ENCODE data around the gene SIGLEC11. TPM values are rescaled to one million over a fixed set of nuclear protein-coding genes. Genes with fewer than 3 reads are reported as not detected.
A peak's percentile ranks its signal among the peaks of the same experiment; 100 is the strongest.

Gene SIGLEC11
- total and polyA plus RNA-seq, 2 of the 13 experiments (the other 11 are each of a cell fraction or from before 2014, with no cell fraction given), result not detected

DNA sequence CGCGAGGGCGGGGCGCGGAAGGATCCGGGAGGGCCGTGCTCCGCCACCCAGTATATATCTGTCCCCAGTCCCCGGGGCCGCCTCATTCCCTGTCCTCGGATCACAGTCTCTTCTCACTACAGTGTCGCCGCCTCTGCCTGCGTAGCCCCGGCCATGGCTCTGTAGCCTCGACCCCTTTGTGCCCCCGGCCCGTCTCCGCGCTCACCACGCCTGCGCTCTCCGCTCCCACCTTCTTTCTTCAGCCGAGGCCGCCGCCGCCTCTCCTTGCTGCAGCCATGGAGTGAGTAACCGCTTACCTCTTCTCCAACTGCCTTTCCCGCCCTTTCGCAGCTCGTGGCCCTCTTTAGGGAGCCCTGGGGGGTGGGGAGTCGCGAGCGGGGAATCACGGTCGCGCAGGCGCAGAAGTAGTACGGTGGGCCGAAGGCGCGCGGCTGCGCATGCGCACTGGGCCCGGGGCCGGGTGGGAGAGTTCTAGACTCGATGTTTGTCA, 31.8 kb downstream of the SIGLEC11 start, which contains the start of the genes ATF5 and NUP62 (continued):
- TF ChIP-seq, protein P1, sequence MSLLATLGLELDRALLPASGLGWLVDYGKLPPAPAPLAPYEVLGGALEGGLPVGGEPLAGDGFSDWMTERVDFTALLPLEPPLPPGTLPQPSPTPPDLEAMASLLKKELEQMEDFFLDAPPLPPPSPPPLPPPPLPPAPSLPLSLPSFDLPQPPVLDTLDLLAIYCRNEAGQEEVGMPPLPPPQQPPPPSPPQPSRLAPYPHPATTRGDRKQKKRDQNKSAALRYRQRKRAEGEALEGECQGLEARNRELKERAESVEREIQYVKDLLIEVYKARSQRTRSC (CRISPR knock-in tag; IDR thresholded peaks at IDR 0.05; ENCODE audit: low read depth), result no peak; the same call in 1 of the 2 replicates
- peak; percentile 95; the same call in 1 of the 2 replicates for TF ChIP-seq WIZ (CRISPR knock-in tag; IDR thresholded peaks at IDR 0.05)
- no peak for TF ChIP-seq ZSCAN31 (CRISPR knock-in tag; IDR thresholded peaks at IDR 0.05; ENCODE audit: low read depth)
- TF ChIP-seq, protein P2, sequence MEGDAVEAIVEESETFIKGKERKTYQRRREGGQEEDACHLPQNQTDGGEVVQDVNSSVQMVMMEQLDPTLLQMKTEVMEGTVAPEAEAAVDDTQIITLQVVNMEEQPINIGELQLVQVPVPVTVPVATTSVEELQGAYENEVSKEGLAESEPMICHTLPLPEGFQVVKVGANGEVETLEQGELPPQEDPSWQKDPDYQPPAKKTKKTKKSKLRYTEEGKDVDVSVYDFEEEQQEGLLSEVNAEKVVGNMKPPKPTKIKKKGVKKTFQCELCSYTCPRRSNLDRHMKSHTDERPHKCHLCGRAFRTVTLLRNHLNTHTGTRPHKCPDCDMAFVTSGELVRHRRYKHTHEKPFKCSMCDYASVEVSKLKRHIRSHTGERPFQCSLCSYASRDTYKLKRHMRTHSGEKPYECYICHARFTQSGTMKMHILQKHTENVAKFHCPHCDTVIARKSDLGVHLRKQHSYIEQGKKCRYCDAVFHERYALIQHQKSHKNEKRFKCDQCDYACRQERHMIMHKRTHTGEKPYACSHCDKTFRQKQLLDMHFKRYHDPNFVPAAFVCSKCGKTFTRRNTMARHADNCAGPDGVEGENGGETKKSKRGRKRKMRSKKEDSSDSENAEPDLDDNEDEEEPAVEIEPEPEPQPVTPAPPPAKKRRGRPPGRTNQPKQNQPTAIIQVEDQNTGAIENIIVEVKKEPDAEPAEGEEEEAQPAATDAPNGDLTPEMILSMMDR (CRISPR knock-in tag; IDR thresholded peaks at IDR 0.05), result no peak
- no peak for TF ChIP-seq NCOA5 (CRISPR knock-in tag; IDR thresholded peaks at IDR 0.05)
- peak; percentile 84; the same call in 1 of the 2 replicates for TF ChIP-seq KDM2A (CRISPR knock-in tag; IDR thresholded peaks at IDR 0.05; ENCODE audit: borderline replicate concordance, low read depth)
- TF ChIP-seq HMGA1 (CRISPR knock-in tag; conservative IDR thresholded peaks at IDR 0.05), result no peak
- TF ChIP-seq ZFP37 (CRISPR knock-in tag; IDR thresholded peaks at IDR 0.05; ENCODE audit: borderline replicate concordance), result peak; percentile 65; the same call in 1 of the 2 replicates
- no peak for TF ChIP-seq SRSF9 (IDR thresholded peaks at IDR 0.05; ENCODE audit: borderline replicate concordance, insufficient read depth, low read depth, low read length, poor library complexity, severe bottlenecking)
- TF ChIP-seq ZNF468 (CRISPR knock-in tag; IDR thresholded peaks at IDR 0.05), result no peak
- TF ChIP-seq MEIS2 (CRISPR knock-in tag; IDR thresholded peaks at IDR 0.05), result peak; percentile 70; the same call in 1 of the 2 replicates
- no peak; the same call in 1 of the 2 replicates for TF ChIP-seq ZNF543 (CRISPR knock-in tag; IDR thresholded peaks at IDR 0.05)
- no peak for TF ChIP-seq ZNF644 (CRISPR knock-in tag; IDR thresholded peaks at IDR 0.05; ENCODE audit: low read depth)
- TF ChIP-seq ZBTB7B (CRISPR knock-in tag; IDR thresholded peaks at IDR 0.05), result peak; percentile 58
- TF ChIP-seq, protein P3, sequence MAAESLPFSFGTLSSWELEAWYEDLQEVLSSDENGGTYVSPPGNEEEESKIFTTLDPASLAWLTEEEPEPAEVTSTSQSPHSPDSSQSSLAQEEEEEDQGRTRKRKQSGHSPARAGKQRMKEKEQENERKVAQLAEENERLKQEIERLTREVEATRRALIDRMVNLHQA (CRISPR knock-in tag; IDR thresholded peaks at IDR 0.05), result no peak
- no peak for TF ChIP-seq CCAR2 (optimal IDR thresholded peaks at IDR 0.05; ENCODE audit: low read depth, low read length)
- no peak for TF ChIP-seq POLR2G (IDR thresholded peaks at IDR 0.05; ENCODE audit: low read depth, low read length)
- TF ChIP-seq KMT2B (CRISPR knock-in tag; IDR thresholded peaks at IDR 0.05), result peak; percentile 85
- no peak for TF ChIP-seq SUZ12 (IDR thresholded peaks at IDR 0.05; ENCODE audit: low read depth, low read length)
- TF ChIP-seq ELF3 (CRISPR knock-in tag; IDR thresholded peaks at IDR 0.05), result 0 out of 2 replicates have a peak, but pooled peaks have one; percentile 11
- TF ChIP-seq XBP1 (CRISPR knock-in tag; IDR thresholded peaks at IDR 0.05), result no peak; the same call in none of the 2 replicates
- TF ChIP-seq NONO (IDR thresholded peaks at IDR 0.05), result no peak
- TF ChIP-seq NONO (CRISPR knock-in tag; conservative IDR thresholded peaks at IDR 0.05), result peak; percentile 39
- 0 out of 2 replicates have a peak, but pooled peaks have one; percentile 70 for TF ChIP-seq ZNF816 (CRISPR knock-in tag; IDR thresholded peaks at IDR 0.05; ENCODE audit: borderline replicate concordance)
- TF ChIP-seq TBX2 (CRISPR knock-in tag; IDR thresholded peaks at IDR 0.05; ENCODE audit: borderline replicate concordance), result no peak; the same call in 1 of the 2 replicates
- TF ChIP-seq ZNF460 (CRISPR knock-in tag; IDR thresholded peaks at IDR 0.05; ENCODE audit: borderline replicate concordance), result 0 out of 2 replicates have a peak, but pooled peaks have one; percentile 57
- TF ChIP-seq, protein P4, sequence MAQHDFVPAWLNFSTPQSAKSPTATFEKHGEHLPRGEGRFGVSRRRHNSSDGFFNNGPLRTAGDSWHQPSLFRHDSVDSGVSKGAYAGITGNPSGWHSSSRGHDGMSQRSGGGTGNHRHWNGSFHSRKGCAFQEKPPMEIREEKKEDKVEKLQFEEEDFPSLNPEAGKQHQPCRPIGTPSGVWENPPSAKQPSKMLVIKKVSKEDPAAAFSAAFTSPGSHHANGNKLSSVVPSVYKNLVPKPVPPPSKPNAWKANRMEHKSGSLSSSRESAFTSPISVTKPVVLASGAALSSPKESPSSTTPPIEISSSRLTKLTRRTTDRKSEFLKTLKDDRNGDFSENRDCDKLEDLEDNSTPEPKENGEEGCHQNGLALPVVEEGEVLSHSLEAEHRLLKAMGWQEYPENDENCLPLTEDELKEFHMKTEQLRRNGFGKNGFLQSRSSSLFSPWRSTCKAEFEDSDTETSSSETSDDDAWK (CRISPR knock-in tag; IDR thresholded peaks at IDR 0.05), result no peak
- TF ChIP-seq ZBTB7A (CRISPR knock-in tag; IDR thresholded peaks at IDR 0.05), result peak; percentile 54; the same call in 1 of the 2 replicates
- no peak for TF ChIP-seq NFE2L2 (IDR thresholded peaks at IDR 0.05; ENCODE audit: low read length)
